ENCODE results near the gene DOK3.

Gene DOK3, protein sequence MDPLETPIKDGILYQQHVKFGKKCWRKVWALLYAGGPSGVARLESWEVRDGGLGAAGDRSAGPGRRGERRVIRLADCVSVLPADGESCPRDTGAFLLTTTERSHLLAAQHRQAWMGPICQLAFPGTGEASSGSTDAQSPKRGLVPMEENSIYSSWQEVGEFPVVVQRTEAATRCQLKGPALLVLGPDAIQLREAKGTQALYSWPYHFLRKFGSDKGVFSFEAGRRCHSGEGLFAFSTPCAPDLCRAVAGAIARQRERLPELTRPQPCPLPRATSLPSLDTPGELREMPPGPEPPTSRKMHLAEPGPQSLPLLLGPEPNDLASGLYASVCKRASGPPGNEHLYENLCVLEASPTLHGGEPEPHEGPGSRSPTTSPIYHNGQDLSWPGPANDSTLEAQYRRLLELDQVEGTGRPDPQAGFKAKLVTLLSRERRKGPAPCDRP

DNA sequence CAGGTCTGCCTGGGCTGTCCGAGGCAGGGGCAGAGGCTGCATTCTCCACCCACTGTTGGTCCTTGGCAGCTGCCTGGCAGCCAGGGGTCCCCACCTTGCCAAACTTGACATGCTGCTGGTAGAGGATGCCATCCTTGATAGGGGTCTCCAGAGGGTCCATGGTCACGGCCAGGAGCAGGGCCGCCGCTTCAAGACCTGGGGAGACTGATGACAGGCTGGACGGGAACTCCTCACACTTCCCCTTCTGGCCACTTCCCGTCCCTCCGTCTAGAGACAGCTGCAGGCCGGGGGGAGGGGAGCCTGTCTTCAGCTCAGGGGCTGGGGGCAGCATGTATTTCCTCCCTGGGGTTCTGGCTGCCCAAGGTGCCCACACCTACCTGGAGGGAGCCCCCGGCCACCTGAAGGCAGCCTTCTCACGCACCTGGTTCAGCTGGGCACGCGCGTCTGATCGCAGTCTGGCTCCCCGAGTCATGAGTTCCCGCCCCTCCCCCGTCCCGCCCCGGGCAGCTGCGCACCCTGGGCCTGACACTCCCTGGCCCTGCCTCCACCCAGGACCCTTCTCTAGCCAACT lies at the start of gene DOK3:
Gene DOK3, minus strand, starts transcription at position 446 of the 571 bp plus-strand sequence. Its CDS starts 286 bp downstream, at position 160.
- no peak for DNase-seq (ENCODE audit: low read depth)

GRCh38 chr5:177557796-177558195 lies 48.2 kb upstream of the DOK3 start:
- DNase-seq (ENCODE audit: low read depth), result no peak

DNA sequence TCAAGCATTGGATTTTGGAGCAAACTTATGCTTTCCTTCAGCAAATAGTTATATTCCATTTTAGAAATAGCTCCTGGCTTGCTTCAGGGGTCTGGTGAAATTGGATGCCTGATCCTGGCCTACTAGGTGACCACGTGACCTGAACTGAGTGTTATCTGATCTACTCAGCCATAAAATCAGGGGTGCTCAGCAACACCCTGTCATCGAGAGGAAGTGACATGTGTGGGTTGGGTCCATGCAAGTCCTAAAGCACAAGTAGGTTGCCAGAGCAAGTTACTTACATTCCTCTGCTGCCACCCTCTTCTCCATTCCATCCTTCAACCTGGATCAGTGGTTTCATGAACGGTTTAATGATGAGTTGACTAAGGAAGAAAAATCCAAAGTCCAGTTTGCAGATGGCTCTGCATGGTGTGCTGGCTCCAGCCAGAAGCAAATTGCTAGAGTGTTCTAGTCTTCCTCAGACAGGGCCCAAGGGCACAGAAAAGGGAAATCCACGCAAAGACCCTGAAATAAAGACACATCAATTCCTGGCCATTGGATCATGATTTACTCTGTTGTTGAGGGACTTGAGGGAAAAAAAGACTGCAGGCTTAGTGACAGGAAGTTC lies 47.5 kb upstream of the DOK3 start:
- no peak for DNase-seq (ENCODE audit: low read depth)

DNA sequence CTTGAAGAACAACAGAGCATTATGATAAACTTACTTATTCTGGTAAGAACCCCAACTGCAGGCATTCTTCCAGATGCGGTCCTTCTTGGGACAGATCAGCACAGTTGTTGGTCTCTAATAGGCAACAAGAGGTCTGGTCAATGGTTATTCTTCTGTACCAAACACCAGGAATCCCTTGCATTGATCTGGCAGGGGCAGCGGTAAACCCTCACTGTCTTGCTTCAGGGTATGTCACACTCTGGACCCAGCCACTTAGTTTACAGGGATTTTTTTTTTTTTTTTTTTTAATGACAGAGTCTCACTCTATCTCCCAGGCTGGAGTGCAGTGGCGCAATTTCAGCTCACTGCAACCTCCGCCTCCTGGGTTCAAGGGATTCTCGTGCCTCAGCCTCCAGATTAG lies 46.0 kb upstream of the DOK3 start:
- no peak for DNase-seq (ENCODE audit: low read depth)

GRCh38 chr5:177555228-177555627 lies 45.6 kb upstream of the DOK3 start:
- DNase-seq (ENCODE audit: low read depth), result no peak

- peak; percentile 72 for DNase-seq (ENCODE audit: low read depth)
Measured at GRCh38 chr5:177554474-177555111, 45.0 kb upstream of the DOK3 start, which contains the start of gene FAM193B. Gene FAM193B (minus strand): TSS chr5:177554563. CDS start chr5:177554458, 105 bp downstream.

- DNase-seq (ENCODE audit: low read depth), result no peak
Measured at GRCh38 chr5:177553671-177554429, 44.2 kb upstream of the DOK3 start.

DNA sequence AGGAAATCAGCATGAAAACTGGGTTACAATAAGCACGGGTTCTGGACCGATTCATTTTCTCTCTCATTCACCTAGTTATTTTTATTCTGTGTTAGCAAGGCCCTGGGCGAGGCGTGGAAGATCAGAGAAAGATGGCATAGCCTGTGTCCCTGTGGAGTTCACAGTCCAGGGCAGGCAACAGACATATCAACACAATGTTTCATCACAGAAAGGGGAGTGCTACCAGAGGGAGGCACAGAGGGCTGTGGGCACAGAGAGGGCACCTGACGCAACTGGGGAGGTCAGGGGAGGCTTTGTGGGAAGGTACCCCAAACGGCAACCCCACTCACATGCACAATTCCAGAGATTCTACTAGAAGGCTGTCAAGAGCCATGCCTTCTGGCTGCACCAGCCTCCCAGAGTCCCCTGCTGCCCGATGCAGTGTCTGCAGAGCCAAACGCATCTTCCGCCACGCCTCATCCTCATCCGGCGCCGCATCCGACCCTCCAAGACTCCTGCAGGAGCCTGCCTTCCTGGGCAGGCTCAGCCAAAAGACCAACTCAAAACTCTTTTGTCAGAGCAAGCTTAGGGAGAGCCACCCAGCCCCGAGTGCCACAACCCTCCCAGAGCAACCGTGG lies 43.3 kb upstream of the DOK3 start:
- no peak for DNase-seq (ENCODE audit: low read depth)

DNA sequence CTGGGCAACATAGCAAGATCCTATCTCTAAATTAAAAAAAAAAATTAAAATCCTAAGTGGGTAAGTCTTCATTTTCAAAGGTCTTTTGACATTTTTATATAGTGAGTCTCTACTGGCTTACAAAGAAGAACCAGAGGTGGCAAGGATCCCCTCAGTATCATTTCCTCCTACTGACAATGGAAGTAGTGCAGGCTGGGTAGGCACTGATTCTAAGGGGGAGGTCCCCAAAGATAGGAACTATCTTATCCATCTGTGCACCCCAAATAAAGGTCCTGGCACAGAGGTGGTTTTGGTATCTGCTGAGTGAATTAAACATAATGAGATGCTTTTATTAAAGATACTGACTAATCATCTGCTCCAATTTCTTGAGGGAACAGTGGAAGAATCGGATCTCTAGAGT lies 40.5 kb upstream of the DOK3 start:
- no peak for DNase-seq (ENCODE audit: low read depth)

- no peak for DNase-seq (ENCODE audit: low read depth)
Measured at GRCh38 chr5:177548495-177548894, 38.9 kb upstream of the DOK3 start.

GRCh38 chr5:177547736-177548135 lies 38.1 kb upstream of the DOK3 start:
- DNase-seq (ENCODE audit: low read depth), result no peak

- peak; percentile 97 for DNase-seq (ENCODE audit: low read depth)
Measured at GRCh38 chr5:177546258-177546741, 36.7 kb upstream of the DOK3 start.

- DNase-seq (ENCODE audit: low read depth), result peak; percentile 73
Measured at GRCh38 chr5:177545487-177546257, 36.0 kb upstream of the DOK3 start.

DNA sequence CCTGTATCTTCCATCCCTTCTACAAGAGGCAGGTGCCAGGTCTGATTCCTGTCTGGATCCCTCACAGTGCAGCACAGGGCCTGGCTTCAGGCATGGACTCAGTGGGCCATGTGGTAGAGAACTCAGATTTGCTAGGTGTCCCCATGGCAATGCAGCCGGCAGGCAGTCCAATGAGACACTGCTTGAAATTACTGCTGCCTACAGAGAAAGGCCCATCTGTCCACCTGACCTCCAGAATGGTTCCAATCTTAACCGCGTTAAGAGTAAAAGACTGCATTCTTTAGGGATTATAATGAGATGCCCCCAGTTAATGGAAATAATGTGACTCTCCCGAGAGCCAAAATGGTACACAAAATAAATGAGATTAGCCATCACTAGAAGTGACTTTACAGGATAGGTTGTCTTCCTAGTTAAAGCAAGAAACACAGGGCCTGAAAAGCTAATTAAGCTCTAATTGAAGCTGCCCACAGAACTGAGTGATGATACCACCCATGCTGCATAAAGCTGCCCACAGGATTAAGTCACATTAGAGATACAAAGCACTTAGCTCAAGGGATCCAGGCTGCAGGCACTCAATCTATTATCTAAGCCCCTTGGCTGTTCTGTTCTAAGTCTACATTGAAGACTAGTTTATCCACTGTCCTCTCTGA lies 33.3 kb upstream of the DOK3 start:
- no peak for DNase-seq (ENCODE audit: low read depth)

GRCh38 chr5:177540438-177540837 lies 30.8 kb upstream of the DOK3 start:
- no peak for DNase-seq (ENCODE audit: low read depth)

GRCh38 chr5:177539411-177539810 lies 29.8 kb upstream of the DOK3 start:
- peak; percentile 57 for DNase-seq (ENCODE audit: low read depth)

- DNase-seq (ENCODE audit: low read depth), result no peak
Measured at GRCh38 chr5:177538876-177539275, 29.2 kb upstream of the DOK3 start.

- peak; percentile 84 for DNase-seq (ENCODE audit: low read depth)
Measured at GRCh38 chr5:177537389-177538361, 28.0 kb upstream of the DOK3 start.

DNA sequence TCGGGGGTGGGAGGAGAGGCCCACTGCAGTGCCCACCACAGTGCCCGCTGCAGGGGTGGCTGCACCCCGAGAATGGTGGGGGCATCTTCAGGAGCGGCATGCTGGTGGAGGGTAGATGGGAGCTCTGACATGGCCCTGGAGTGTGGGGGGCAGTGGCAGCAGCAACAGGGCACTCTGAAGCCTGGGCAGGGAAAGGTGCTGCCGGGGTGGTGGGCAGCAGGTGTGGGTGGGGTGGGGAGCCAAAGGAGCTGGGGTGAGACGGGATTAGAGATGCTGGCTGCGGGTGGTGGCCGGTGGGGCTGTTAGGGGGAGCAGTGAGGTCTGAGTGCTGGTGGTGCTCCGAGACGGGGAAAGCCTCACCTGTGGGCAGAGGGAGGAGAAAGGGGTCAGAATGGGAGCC lies 26.8 kb upstream of the DOK3 start:
- no peak for DNase-seq (ENCODE audit: low read depth)
